ENCODE data around the gene STX1B.
"Not testable (repeated sequence)": the region's sequence is repeated elsewhere in the genome, so short reads cannot be mapped to it uniquely, and the experiment has no call there.

STX1B gene
- total RNA-seq: 0.46 to 0.52 reads per million in 2 donors

- DNase-seq: peak; percentile 27
Measured at GRCh38 chr16:31010585-31011325, at the start of gene STX1B. TSS of gene STX1B (minus strand) at chr16:31010638. CDS start at chr16:31010396, 242 bp downstream.

GRCh38 chr16:31055613-31056012 is 45.2 kb upstream of the STX1B start:
- DNase-seq: no peak

- no peak for DNase-seq
Measured at GRCh38 chr16:31052114-31052513, 41.7 kb upstream of the STX1B start.

GRCh38 chr16:31050280-31051030 is 40.0 kb upstream of the STX1B start:
- no peak for DNase-seq

- no peak for DNase-seq
Measured at GRCh38 chr16:31043898-31044481, 33.6 kb upstream of the STX1B start.

GRCh38 chr16:31043352-31043751 is 32.9 kb upstream of the STX1B start:
- no peak for DNase-seq

GRCh38 chr16:31042866-31043265 is 32.4 kb upstream of the STX1B start:
- no peak for DNase-seq

- no peak for DNase-seq
Measured at GRCh38 chr16:31038993-31039392, 28.6 kb upstream of the STX1B start.

- DNase-seq: no peak
Measured at GRCh38 chr16:31036691-31037090, 26.3 kb upstream of the STX1B start.

GRCh38 chr16:31033709-31034492 is 23.5 kb upstream of the STX1B start:
- DNase-seq: peak; percentile 64

GRCh38 chr16:31032736-31033708 is 22.6 kb upstream of the STX1B start, which contains the start of gene STX4:
TSS of gene STX4 (plus strand) at chr16:31033558. CDS start at chr16:31033806, 248 bp downstream.
- peak; percentile 96 for DNase-seq

- no peak for DNase-seq
Measured at GRCh38 chr16:31031276-31031675, 20.8 kb upstream of the STX1B start.

GRCh38 chr16:31029272-31029671 is 18.8 kb upstream of the STX1B start:
- DNase-seq: no peak

GRCh38 chr16:31025339-31025738 is 14.9 kb upstream of the STX1B start:
- no peak for DNase-seq

- DNase-seq: no peak
Measured at GRCh38 chr16:31023627-31024226, 13.3 kb upstream of the STX1B start.

GRCh38 chr16:31023252-31023602 is 12.8 kb upstream of the STX1B start:
- no peak for DNase-seq

GRCh38 chr16:31022544-31023251 is 12.3 kb upstream of the STX1B start:
- DNase-seq: no peak

GRCh38 chr16:31020536-31020935 is 10.1 kb upstream of the STX1B start:
- DNase-seq: no peak

- not testable (repeated sequence) for DNase-seq
Measured at GRCh38 chr16:31017756-31018155, 7.3 kb upstream of the STX1B start.

- no peak for DNase-seq
Measured at GRCh38 chr16:31016018-31016417, 5.6 kb upstream of the STX1B start.

GRCh38 chr16:31013292-31013691 is 2.9 kb upstream of the STX1B start:
- DNase-seq: not testable (repeated sequence)
